WERI-Rb-1 (cell line): ENCODE results near the gene HGFAC.

ENCODE experiments used
- DNase-seq: peaks from one replicate; pipeline ENCODE4 v3.0.0-alpha.2; 2020
- H3K27ac ChIP-seq: fragments of 250-450 bp; sonication (Bioruptor Pico); 2 replicates; pipeline ENCODE4 v1.5.1; 2020; ENCODE audit warnings: mild to moderate bottlenecking, moderate library complexity
- H3K27me3 ChIP-seq: fragments of 250-450 bp; sonication (Bioruptor Pico); 2 replicates; pipeline ENCODE4 v1.5.1; 2021; ENCODE audit warnings: mild to moderate bottlenecking, low read depth, moderate library complexity; ENCODE audit not compliant: insufficient read depth, severe bottlenecking
- H3K36me3 ChIP-seq: fragments of 250-450 bp; sonication (Bioruptor Pico); 2 replicates; pipeline ENCODE4 v1.5.1; 2020; ENCODE audit warnings: mild to moderate bottlenecking, moderate library complexity
- H3K4me3 ChIP-seq: 2 replicates; pipeline ENCODE4 v1.5.1; 2011; ENCODE audit warnings: low read depth, mild to moderate bottlenecking, control low read depth, low read length
- H3K9me3 ChIP-seq: fragments of 250-450 bp; sonication (Bioruptor Pico); 2 replicates; pipeline ENCODE4 v1.5.1; 2021; ENCODE audit warnings: mild to moderate bottlenecking, moderate library complexity; ENCODE audit not compliant: severe bottlenecking
- CTCF ChIP-seq: IDR thresholded peaks from 2 replicates; pipeline ENCODE4 v1.5.1; 2011; ENCODE audit warnings: low read depth, mild to moderate bottlenecking, control low read depth, inconsistent platforms, low read length

The HGFAC gene

GRCh38 chr4:3476936-3477749 is 35.4 kb downstream of the HGFAC start:
- no peak for TF ChIP-seq CTCF
- H3K36me3 ChIP-seq, result no peaks in the 10 kb centered on the region
- no peaks in the 10 kb centered on the region for H3K27me3 ChIP-seq

GRCh38 chr4:3477750-3478430 is 36.1 kb downstream of the HGFAC start:
- H3K4me3 ChIP-seq, result no peak overlapping the region
- no peak for TF ChIP-seq CTCF
- no peak overlapping the region for H3K27ac ChIP-seq
- DNase-seq, result no peak
- H3K27me3 ChIP-seq, result no peaks in the 10 kb centered on the region
- no peaks in the 10 kb centered on the region for H3K9me3 ChIP-seq
- H3K36me3 ChIP-seq, result no peaks in the 10 kb centered on the region

More at GRCh38 chr4:3476936-3477749, 35.4 kb downstream of the HGFAC start:
- Histone ChIP-seq H3K9me3 (no peaks in the 10 kb centered on the region), H3K4me3 (no peak overlapping the region), H3K27ac (no peak overlapping the region)
- DNase-seq, result no peak

GRCh38 chr4:3478446-3479357 is 36.9 kb downstream of the HGFAC start:
- no peaks in the 10 kb centered on the region for H3K27me3 ChIP-seq

DNA sequence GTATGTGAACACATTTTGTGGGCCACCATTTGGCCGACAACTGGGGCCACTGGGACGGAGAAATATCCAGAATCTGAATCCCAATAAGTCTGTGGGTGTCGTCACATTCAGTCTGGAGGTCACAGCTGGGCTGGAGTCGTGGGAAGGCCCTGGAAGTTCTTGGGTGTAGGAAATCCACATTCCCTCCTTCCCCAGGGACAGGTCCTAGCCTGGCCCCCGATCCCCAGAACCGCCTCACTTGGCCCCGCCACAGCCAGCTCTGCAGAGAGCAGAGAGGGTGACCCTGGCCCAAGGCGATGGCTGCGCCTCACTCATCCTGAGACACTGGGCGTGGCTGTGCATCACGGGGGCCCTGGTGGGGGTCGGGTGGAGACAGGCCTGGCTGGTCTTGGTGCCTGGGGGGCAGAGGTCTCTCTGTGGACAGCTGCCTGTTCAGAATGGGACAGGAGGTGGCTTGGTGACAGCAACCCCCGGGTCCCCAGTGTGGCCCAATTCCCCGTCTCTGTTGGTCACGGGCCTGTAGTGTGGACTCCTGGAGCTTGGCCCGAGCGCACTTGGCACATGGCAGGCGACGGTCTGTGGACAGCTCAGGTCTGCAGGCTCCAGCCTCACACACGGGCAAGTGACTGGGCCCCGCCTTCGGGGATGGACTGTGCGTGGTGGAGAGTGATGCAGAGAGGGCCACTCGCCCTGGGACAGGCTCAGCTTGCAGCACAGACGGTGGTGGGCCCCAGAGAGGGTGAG is 37.8 kb downstream of the HGFAC start:
- H3K4me3 ChIP-seq, result no peak overlapping the region
- no peaks in the 10 kb centered on the region for H3K36me3 ChIP-seq
- H3K27me3 ChIP-seq, result no peaks in the 10 kb centered on the region
- H3K9me3 ChIP-seq, result no peaks in the 10 kb centered on the region
- no peak for DNase-seq
- TF ChIP-seq CTCF, result no peak
- no peak overlapping the region for H3K27ac ChIP-seq

More at GRCh38 chr4:3478446-3479357, 36.9 kb downstream of the HGFAC start:
- no peak overlapping the region for H3K27ac ChIP-seq
- no peak for TF ChIP-seq CTCF
- no peak for DNase-seq
- H3K9me3 ChIP-seq, result no peaks in the 10 kb centered on the region
- H3K36me3 ChIP-seq, result no peaks in the 10 kb centered on the region
- H3K4me3 ChIP-seq, result no peak overlapping the region

GRCh38 chr4:3480528-3481112 is 38.9 kb downstream of the HGFAC start:
- H3K36me3 ChIP-seq, result no peaks in the 10 kb centered on the region
- H3K4me3 ChIP-seq, result no peak overlapping the region
- H3K27me3 ChIP-seq, result no peaks in the 10 kb centered on the region
- TF ChIP-seq CTCF, result peak; percentile 98
- peak; percentile 91 for DNase-seq
- H3K9me3 ChIP-seq, result no peaks in the 10 kb centered on the region
- H3K27ac ChIP-seq, result no peak overlapping the region
